HG03135 (cell line): Measurements from ENCODE around the gene IL6R.
A peak's percentile ranks its signal among the peaks of the same experiment; 100 is the strongest.

Source experiments
- ATAC-seq: cut with Tn5 transposase; IDR thresholded peaks from one replicate; pipeline ENCODE4 v1.9.1; 2021; ENCODE audit warnings: mild to moderate bottlenecking, moderate library complexity; ENCODE audit not compliant: unreplicated experiment

The IL6R gene

DNA sequence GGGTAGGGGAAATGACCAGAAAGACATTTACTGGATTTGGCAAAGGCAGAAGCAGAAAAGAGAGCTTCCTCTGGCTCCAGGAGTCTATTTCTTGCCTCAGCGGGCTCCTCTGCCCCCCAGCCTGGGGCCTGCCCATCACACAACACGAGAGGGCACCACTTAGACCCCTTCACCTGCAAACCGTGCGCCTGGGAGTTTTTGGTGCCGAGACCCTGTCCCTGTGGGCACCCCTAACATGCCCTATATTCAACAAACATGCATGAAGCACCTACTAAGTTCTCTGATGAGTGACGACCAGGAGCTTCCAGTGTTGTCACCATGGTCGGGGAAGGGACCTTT is 18.8 kb downstream of the IL6R start:
- ATAC-seq: no peak

DNA sequence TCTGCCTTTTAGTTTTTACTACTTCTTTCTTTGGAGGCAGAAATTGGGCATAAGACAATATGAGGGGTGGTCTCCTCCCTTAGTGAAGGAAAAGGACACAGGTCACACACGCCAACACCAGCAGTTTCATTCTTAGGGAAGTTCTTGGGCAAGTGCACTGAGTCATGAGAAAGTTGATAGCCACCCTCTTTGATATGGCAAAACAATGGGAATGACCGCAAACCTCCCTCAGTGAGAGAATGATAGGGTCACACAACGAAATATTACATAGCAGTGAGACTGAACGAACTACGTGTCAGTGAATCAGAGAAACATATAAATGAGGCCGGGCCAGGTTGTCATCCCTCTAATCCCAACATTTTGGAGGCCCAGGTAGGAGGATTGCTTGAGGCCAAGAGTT is 20.0 kb downstream of the IL6R start:
- ATAC-seq: no peak

DNA sequence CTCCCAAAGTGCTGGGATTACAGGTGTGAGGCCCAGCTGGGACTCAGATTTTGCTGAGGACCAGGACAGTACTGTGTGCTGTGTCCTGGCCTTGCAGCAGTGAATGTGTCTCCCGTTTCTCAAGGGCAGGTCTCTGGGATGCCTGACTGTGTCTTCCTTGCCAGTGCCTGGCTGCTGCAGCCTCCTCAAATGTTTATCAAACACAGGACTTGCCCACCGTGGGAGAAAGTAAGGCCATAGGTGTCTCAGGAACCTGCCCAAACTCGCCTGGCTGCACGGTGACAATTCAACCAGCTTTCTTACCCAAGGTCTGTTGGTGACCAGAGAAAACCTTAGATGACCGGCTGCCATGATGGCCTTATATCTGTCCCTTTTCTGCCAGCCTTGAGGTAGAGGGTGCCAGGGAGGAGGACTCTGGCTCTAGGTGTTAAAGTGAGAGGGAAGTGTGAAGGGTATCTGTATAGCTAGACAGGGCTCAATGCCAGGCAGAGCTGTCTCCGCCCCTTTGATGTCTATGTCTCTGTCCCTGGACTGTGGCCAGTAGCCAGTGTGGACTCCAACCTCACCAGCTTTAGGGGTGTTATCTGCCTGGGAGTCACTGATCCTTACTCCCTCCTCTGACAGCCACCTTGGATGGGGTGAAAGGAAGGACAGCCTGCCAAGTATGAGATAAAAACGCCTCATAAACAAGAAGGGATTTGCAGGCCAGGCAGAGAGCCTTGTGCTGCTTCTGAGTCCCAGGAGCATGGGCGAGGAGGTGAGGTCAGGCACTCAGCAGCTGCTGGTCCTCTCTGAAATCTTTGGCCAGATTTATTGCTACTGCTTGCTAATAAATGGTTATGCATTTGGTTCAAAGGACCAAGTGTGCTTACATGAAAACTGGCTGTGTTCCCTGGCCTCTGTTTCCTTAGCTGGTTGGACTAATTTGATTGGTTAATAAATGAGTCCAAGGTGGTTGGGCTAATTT is 22.3 kb downstream of the IL6R start:
- no peak for ATAC-seq

DNA sequence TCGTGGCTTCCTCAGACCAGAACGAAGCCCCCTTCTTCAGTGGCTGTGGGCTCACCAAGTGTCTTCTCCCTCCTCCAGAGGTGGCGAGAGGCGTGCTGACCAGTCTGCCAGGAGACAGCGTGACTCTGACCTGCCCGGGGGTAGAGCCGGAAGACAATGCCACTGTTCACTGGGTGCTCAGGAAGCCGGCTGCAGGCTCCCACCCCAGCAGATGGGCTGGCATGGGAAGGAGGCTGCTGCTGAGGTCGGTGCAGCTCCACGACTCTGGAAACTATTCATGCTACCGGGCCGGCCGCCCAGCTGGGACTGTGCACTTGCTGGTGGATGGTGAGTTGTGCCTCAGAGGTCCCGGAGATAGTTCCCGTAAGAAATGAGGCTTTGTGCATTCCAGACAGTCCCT is 24.0 kb downstream of the IL6R start:
- no peak for ATAC-seq

DNA sequence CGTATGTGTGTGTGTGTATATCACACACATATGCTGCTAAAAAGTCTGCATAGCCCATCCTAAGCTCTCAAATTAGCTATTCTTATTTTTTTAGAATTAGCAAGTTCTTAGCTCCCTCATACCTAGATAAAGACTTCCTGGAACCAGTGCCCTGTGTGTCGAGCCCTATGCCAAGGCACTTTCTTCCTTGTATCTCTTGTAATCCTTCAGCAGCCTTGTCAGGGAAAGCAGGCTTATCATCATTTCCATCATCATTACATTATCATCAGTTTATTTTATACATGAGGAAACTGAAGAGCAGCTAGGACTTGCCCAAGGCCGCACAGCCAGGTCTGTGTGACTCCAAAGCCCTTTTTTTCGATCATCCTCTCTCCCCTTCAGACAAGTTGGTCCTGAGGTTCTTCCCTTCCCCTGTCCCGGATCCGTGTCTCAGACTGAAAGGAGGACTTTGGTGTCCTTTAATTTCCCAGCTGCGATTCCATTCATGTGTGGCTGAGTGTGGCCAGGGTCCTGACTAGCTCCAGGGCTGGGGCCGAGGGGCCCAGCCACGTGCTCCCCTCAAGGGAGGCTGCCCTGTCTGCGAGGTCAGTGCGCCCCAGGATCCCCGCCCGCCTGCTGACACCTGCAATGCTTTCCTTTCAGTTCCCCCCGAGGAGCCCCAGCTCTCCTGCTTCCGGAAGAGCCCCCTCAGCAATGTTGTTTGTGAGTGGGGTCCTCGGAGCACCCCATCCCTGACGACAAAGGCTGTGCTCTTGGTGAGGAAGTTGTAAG is 24.9 kb downstream of the IL6R start:
- ATAC-seq: no peak

DNA sequence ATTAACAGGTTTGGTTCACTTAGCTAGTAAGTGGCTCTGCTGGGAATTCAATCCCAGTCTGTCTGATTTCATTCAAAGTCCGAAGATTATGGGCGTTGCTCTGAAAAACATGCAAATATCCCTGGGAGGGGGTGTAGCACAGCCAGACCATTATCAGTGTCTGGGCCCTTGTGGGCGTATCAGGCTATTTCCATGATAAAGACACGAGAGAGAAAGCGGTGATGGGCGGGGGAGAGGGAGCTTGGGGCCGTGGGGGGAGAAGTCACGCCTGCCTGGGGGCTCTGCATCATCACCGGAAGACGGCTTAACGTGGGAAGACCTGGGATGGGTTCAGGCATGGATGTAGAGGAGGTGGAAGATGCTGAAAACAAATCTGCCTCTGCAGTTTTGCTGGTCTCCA is 25.8 kb downstream of the IL6R start:
- ATAC-seq: no peak

DNA sequence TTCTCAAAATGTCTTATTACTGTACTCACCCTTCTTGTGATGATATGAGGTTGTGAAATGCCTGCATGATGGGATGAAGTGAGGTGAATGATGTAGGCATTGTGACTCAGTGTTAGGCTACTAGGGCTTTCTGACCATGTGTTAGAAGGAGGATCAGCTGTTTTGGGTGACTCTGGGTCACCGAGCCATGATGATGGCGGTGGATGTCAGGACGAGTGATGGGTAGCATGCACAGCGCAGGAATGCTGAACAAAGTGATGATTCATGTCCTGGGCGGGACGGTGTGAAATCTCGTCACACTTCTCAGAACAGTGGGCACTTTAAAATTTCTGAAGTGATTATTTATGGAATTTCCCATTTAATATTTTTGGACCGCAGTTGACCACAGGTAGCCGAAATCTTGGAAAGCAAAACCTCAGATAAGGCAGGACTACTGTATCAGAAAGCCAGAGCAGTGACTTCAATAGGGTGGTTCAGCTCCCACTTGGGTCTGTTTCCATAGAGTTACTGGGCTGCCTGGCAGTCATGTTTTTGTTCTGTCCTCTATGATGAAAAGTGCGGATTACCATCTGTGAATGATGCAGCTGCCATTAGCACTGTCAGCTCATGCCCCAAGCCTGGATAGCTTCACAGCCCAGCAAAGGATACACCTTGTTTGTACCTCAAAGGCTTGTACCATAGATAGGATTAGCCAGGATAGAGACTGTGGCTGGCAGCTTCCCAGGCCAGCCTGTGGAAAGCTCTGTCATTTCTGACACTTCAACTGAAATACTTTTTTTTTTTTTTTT is 26.6 kb downstream of the IL6R start:
- no peak for ATAC-seq

DNA sequence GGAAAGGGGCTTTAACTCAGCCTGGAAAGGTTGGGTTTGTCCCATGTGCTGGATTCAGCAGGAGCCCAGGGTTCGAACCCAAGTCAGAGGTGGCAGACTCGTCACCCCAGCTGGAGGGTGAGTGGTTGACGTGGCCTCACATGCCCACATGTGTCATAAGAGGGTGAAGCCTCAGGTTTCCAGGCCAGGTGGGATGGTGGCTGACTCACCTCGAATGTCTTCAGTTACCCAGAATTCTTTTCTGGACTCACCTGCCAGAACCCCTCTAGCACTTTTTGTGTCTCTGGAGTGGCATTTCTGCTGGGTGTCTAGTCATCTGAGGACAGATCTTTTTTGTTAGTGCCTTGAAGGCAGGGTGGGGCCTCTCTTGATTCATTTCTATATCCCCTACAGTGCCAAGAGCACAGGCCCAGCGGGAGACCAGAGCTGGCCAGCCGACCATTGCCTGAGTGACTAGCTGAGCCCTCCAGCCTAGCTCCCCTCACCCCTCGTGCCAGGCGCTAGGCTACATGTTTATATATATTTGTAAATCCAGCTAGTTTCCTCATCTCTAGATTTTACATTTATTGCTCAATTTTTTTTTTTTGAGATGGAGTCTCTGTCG is 28.1 kb downstream of the IL6R start:
- no peak for ATAC-seq

DNA sequence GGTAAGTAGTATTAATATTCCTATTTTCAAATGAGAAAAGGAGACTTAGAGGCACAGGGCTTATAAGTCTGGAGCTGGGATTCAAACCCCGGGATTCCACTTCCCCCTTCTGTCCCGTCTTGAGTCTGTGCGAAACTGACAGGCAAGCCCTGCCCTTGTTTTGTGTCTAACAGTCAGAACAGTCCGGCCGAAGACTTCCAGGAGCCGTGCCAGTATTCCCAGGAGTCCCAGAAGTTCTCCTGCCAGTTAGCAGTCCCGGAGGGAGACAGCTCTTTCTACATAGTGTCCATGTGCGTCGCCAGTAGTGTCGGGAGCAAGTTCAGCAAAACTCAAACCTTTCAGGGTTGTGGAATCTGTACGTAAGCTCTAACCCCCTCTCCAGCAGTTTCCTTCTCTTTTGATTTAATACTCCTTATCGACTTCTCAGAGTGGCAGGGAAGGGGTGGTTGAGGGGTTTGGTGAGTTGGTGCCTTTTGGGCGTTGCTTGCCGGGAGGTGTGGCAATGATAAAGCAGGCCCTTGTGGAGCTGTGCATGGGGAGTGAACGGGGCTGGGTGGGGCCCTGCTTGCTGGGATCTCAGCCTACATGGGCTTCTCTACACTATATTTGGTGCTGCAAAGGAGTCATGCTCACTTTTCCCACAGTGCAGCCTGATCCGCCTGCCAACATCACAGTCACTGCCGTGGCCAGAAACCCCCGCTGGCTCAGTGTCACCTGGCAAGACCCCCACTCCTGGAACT is 29.4 kb downstream of the IL6R start:
- no peak for ATAC-seq

DNA sequence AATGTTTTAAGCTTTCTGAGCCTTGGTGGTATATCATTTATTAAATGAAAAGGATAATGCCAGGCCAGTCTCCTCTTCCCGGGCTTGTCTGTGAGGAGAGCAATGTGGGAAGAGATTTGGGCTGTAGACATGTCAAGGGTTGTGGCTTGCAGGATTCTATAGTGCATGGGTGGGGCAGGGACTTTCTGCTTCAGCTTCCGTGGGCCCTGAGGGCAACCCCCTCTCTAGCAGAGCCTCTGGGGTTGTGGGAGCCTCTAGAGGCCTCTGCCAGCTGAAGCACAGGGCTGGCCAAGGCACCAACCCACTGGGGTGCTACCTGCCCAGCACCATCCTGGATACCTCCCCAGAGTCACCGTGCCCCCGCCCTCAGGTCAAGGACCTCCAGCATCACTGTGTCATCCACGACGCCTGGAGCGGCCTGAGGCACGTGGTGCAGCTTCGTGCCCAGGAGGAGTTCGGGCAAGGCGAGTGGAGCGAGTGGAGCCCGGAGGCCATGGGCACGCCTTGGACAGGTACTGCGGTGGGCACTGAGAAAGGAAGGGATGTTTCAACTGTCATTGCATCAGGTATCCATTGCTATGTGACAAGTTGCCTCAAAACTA is 30.6 kb downstream of the IL6R start:
- no peak for ATAC-seq

DNA sequence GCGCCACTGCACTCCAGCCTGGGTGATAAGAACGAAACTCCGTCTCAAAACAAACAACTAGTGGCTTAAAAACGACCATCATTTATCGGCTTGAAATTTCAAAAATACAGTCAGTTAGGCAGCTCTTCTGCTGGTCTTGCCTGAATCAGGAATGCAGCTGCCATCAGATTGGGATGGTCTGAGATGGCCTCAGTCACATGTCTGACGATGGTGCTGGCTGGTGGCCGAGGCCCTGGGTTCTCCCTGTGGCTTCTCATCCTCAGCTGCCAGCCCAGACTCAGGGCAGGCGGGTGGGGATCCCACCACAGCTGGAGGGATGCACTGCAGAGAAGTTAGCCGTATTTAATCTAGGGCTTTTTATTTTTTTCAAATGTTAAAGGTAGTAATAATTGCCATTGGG is 31.3 kb downstream of the IL6R start:
- ATAC-seq: no peak

DNA sequence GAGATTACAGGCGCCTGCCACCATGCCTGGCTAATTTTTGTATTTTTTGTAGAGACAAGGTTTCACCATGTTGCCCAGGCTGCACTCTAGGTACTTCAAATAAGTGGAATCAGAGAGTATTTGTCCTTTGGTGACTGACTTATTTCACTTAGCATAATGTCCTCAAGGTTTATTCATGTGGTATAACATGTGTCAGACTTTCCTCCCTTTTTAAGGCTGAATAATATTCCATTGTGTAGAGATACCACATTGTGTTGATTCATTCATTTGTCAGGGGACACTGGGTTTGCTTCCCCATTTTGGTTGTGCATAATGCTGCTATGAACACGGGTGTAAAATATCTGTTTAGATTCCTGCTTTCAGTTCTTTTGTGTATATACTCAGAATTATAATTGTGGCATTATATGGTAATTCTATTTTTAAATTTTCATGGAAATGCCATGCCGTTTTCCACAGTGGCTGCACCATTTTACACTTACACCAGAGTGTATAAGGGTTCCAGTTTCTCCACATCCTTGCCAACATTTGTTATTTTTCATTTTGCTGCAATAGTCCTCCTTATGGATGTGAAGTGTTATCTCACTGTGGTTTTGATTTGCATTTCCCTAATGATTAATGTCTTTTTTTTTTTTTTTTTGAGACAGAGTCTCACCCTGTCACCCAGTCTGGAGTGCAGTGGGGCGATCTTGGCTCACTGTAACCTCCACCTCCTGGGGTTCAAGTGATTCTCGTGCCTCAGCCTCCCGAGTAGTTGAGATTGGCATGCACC is 35.1 kb downstream of the IL6R start:
- peak; percentile 3 for ATAC-seq

DNA sequence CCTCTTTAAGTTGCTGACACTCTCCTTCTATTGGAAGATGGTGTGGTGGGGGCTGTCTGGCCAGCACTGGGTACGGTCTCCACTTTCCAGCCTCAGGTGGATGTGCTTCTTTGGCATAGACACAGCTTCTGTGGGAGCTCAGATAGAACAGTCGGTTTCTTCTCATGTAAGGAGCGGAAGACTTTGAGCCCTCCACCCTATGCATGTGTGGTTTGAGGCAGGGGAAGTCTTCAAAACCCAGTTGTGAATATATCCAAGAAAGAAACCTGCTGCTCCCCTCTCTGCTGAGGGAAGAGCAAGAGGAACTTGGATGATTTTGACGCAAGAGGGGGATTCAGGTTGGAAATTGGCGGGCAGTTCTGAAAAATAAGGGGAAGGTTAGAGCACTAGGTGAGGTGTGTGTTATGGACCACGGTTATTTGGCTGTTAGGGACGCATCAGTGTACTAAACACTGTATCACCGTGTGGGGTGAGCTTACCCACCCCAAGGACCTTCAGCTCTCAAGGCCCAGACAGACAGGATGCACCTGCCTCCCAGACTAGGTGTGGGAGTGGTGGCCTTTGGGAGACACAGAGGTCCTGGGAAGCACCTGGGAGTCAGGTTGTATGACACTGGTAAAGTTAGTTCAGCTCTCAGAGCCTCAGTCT is 36.2 kb downstream of the IL6R start:
- no peak for ATAC-seq

DNA sequence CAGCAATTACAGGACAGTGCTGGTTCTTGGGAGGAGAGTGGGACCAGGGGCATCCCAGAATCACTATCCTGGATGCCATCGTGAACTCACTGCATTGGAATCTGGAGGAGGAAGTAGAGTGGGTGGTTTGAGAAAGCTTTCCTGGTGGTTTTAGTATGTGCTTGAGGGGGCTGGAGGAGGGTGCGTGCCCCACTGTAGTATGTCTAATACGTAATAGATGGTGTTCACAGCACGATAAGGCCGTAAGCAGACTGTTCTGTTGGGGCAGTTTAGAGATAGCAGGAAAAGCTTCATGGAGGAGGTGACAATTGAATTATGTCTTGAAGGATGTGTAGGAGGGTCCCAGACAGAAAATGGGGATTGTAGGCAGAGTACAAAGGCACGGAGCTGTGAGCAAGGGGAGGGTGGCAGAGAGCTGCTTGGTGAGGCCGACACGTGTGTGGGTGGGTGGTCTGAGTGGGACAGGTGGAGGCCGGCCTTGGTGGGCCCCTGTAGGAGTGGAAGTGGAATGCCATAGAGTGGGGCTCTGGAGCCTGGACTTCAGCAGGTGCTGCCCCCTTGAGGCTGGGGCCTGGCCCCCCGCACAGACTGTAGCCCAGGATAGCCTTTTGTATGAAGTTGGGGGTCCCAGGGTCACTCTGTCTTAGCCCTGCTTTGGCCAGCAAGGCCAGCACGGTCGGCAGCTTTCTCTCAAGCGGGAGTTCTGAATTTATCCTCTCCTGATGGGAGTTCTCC is 37.0 kb downstream of the IL6R start:
- no peak for ATAC-seq

DNA sequence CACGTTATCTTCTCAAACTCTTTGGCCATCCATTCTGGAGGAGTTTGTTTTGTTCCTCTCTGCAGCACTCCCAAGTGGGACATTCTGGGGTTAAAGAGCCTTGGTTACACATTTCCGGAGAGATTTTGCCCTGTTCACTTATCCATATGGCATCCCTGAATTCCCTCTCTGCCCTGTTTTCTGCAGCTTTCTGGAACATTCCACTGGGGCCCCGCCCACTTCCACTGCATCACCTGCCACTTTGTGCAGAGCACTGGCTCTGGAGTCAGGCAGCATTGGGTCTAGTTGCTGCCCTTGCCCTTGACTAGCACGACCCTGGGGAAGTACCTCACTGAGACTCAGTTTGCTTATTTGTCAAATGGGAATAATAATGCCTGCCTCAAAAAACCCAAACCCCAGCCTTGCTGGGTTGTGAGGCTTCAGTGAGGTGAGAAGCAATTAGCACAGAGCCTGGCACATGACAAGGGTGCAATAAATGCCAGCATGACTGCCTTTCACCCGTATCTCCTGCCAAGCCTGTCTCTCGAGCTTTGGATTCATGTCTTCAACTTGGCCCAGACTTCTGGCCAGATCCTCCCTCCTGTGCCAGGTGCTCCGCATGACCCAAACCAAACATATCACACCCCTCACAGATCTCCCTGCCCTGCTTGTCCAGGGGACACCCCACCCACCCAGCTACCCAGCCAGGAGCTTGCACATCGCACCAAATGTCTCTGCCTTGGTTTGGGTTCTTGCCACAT is 38.3 kb downstream of the IL6R start:
- no peak for ATAC-seq

DNA sequence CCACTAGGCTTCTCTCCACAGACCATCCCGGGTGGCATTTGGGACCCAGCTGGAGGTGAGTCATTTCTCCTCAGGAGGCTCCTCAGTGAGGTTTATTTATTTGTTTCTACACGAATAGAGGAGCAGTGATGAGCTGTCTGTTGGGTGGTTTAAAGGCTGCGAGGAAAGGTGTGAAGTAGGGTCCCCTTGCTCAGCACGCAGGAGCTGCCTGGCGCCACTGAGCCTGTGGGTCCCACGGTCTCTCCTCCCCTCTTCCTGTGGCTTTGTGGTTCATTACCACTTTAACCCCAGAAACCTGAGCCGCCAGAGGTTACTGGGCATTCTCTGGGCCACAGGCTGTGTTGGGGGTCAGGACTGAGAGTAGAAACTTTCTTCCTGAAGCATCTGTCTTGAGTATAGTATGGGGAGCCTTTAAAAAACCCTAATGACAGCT is 39.9 kb downstream of the IL6R start:
- no peak for ATAC-seq

DNA sequence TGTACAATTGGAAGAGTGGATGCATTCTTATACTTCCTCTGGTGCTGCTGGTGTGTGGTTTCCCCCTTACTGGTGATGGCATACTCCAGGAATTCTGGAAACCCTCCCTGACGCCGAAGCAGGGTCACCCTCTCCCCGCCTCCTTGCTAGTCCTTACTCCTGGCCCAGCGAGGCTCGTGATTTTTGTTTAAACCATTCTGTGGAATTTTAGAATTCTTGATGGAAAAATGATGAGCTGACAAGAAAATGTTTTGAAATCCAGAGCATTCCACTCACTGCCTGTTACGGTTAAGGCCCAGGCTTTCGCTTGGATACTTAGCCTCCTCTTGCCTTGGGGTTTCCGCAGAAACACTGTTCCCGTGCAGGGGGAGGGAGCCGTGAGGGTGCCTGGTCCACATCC is 41.1 kb downstream of the IL6R start:
- no peak for ATAC-seq
